ENCODE measurements around the gene GIGYF1. TPM values are rescaled to one million over a fixed set of nuclear protein-coding genes. Genes with fewer than 3 reads are reported as not detected.

GIGYF1 gene
- total and polyA plus RNA-seq, 2 experiments from 2014 or later: 13.2 to 17.6 TPM

DNA sequence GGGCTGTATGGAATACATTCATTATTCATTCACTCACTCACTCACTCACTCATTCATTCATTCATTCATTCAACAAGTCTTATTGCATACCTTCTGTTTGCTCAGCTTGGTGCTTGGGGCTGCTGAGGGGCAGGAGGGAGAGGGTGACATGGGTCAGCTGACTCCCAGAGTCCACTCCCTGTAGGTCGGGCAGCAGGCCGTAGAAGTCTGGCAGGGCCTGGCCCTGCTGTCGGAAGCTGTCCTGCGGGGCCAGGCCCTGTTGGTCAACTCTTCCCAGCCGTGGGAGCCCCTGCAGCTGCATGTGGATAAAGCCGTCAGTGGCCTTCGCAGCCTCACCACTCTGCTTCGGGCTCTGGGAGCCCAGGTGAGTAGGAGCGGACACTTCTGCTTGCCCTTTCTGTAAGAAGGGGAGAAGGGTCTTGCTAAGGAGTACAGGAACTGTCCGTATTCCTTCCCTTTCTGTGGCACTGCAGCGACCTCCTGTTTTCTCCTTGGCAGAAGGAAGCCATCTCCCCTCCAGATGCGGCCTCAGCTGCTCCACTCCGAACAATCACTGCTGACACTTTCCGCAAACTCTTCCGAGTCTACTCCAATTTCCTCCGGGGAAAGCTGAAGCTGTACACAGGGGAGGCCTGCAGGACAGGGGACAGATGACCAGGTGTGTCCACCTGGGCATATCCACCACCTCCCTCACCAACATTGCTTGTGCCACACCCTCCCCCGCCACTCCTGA is 28.6 kb upstream of the GIGYF1 start:
- no peaks in the 10 kb centered on the region for H3K9me3 ChIP-seq (ENCODE audit: low read depth)
- H3K27me3 ChIP-seq: peaks cover 39% of the 10 kb centered on the region
- TF ChIP-seq EZH2 (IDR thresholded peaks at IDR 0.05; ENCODE audit: borderline replicate concordance): no peak
- TF ChIP-seq, protein P1, sequence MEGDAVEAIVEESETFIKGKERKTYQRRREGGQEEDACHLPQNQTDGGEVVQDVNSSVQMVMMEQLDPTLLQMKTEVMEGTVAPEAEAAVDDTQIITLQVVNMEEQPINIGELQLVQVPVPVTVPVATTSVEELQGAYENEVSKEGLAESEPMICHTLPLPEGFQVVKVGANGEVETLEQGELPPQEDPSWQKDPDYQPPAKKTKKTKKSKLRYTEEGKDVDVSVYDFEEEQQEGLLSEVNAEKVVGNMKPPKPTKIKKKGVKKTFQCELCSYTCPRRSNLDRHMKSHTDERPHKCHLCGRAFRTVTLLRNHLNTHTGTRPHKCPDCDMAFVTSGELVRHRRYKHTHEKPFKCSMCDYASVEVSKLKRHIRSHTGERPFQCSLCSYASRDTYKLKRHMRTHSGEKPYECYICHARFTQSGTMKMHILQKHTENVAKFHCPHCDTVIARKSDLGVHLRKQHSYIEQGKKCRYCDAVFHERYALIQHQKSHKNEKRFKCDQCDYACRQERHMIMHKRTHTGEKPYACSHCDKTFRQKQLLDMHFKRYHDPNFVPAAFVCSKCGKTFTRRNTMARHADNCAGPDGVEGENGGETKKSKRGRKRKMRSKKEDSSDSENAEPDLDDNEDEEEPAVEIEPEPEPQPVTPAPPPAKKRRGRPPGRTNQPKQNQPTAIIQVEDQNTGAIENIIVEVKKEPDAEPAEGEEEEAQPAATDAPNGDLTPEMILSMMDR (IDR thresholded peaks at IDR 0.05; ENCODE audit: poor library complexity): no peak
- TF ChIP-seq EZH2phosphoT487 (IDR thresholded peaks at IDR 0.05; ENCODE audit: low read depth, severe bottlenecking, unreplicated experiment): no peak
- no peak overlapping the region for H3K4me2 ChIP-seq
- no peaks in the 10 kb centered on the region for H3K36me3 ChIP-seq (replicated peaks; ENCODE audit: insufficient read depth, low read depth)
- no peak overlapping the region for H2AFZ ChIP-seq
- H3K4me3 ChIP-seq: no peak overlapping the region
- no peaks in the 10 kb centered on the region for H4K20me1 ChIP-seq (ENCODE audit: insufficient read depth, poor library complexity, severe bottlenecking)
- 89% methylated on average over 17 of the region's 17 CpGs for WGBS (ENCODE audit: low lambda C conversion rate, missing lambda C conversion rate)
- H3K4me1 ChIP-seq (ENCODE audit: insufficient read depth): peaks cover 5% of the 10 kb centered on the region
- no peak overlapping the region for H3K27ac ChIP-seq
- no peak for DNase-seq (ENCODE audit: low spot score)
- no peaks in the 10 kb centered on the region for H3K79me2 ChIP-seq
- no peaks in the 10 kb centered on the region for H3K9me2 ChIP-seq (replicated peaks; ENCODE audit: insufficient read depth)

DNA sequence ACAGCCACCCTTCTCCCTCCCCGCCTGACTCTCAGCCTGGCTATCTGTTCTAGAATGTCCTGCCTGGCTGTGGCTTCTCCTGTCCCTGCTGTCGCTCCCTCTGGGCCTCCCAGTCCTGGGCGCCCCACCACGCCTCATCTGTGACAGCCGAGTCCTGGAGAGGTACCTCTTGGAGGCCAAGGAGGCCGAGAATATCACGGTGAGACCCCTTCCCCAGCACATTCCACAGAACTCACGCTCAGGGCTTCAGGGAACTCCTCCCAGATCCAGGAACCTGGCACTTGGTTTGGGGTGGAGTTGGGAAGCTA is 27.4 kb upstream of the GIGYF1 start:
- Histone ChIP-seq H3K4me2 (no peak overlapping the region), H3K4me3 (no peak overlapping the region)

DNA sequence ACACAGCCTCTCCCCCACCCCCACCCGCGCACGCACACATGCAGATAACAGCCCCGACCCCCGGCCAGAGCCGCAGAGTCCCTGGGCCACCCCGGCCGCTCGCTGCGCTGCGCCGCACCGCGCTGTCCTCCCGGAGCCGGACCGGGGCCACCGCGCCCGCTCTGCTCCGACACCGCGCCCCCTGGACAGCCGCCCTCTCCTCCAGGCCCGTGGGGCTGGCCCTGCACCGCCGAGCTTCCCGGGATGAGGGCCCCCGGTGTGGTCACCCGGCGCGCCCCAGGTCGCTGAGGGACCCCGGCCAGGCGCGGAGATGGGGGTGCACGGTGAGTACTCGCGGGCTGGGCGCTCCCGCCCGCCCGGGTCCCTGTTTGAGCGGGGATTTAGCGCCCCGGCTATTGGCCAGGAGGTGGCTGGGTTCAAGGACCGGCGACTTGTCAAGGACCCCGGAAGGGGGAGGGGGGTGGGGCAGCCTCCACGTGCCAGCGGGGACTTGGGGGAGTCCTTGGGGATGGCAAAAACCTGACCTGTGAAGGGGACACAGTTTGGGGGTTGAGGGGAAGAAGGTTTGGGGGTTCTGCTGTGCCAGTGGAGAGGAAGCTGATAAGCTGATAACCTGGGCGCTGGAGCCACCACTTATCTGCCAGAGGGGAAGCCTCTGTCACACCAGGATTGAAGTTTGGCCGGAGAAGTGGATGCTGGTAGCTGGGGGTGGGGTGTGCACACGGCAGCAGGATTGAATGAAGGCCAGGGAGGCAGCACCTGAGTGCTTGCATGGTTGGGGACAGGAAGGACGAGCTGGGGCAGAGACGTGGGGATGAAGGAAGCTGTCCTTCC is 26.8 kb upstream of the GIGYF1 start:
- peaks cover 5% of the 10 kb centered on the region for H3K4me1 ChIP-seq (ENCODE audit: insufficient read depth)
- no peak for DNase-seq (ENCODE audit: low spot score)
- H4K20me1 ChIP-seq (ENCODE audit: insufficient read depth, poor library complexity, severe bottlenecking): no peaks in the 10 kb centered on the region
- no peaks in the 10 kb centered on the region for H3K9me2 ChIP-seq (replicated peaks; ENCODE audit: insufficient read depth)
- WGBS (ENCODE audit: low lambda C conversion rate, missing lambda C conversion rate): 6% methylated on average over 40 of the region's 56 CpGs
- no peak overlapping the region for H3K4me3 ChIP-seq
- TF ChIP-seq, protein P1 (IDR thresholded peaks at IDR 0.05; ENCODE audit: poor library complexity): no peak
- peak; percentile 64 for TF ChIP-seq EZH2 (IDR thresholded peaks at IDR 0.05; ENCODE audit: borderline replicate concordance)
- TF ChIP-seq EZH2phosphoT487 (IDR thresholded peaks at IDR 0.05; ENCODE audit: low read depth, severe bottlenecking, unreplicated experiment): no peak
- H3K36me3 ChIP-seq (replicated peaks; ENCODE audit: insufficient read depth, low read depth): no peaks in the 10 kb centered on the region
- no peak overlapping the region for H2AFZ ChIP-seq
- H3K4me2 ChIP-seq: peak overlapping the region; percentile 80
- peaks cover 39% of the 10 kb centered on the region for H3K27me3 ChIP-seq
- H3K9me3 ChIP-seq (ENCODE audit: low read depth): no peaks in the 10 kb centered on the region
- H3K27ac ChIP-seq: no peak overlapping the region
- H3K79me2 ChIP-seq: no peaks in the 10 kb centered on the region

More for the DNA sequence above, 27.4 kb upstream of the GIGYF1 start:
- H3K27ac ChIP-seq: no peak overlapping the region
- H2AFZ ChIP-seq: no peak overlapping the region
- H4K20me1 ChIP-seq (ENCODE audit: insufficient read depth, poor library complexity, severe bottlenecking): no peaks in the 10 kb centered on the region
- no peak for TF ChIP-seq EZH2 (IDR thresholded peaks at IDR 0.05; ENCODE audit: borderline replicate concordance)
- TF ChIP-seq, protein P1 (IDR thresholded peaks at IDR 0.05; ENCODE audit: poor library complexity): no peak
- no peak for TF ChIP-seq EZH2phosphoT487 (IDR thresholded peaks at IDR 0.05; ENCODE audit: low read depth, severe bottlenecking, unreplicated experiment)
- H3K36me3 ChIP-seq (replicated peaks; ENCODE audit: insufficient read depth, low read depth): no peaks in the 10 kb centered on the region
- peaks cover 39% of the 10 kb centered on the region for H3K27me3 ChIP-seq
- H3K4me1 ChIP-seq (ENCODE audit: insufficient read depth): peaks cover 5% of the 10 kb centered on the region
- no peak for DNase-seq (ENCODE audit: low spot score)
- no peaks in the 10 kb centered on the region for H3K79me2 ChIP-seq
- WGBS (ENCODE audit: low lambda C conversion rate, missing lambda C conversion rate): 85% methylated on average over 8 of the region's 8 CpGs
- H3K9me2 ChIP-seq (replicated peaks; ENCODE audit: insufficient read depth): no peaks in the 10 kb centered on the region
- no peaks in the 10 kb centered on the region for H3K9me3 ChIP-seq (ENCODE audit: low read depth)

Data from hepatocyte (in vitro differentiated cells).